GM18907 (cell line): ENCODE results near the gene PCNX2.
A peak's percentile ranks its signal among the peaks of the same experiment; 100 is the strongest.
"Not testable (repeated sequence)": the region's sequence is repeated elsewhere in the genome, so short reads cannot be mapped to it uniquely, and the experiment has no call there.

Experiments used
- ATAC-seq: cut with Tn5 transposase; IDR thresholded peaks from one replicate; pipeline ENCODE4 v1.9.1; 2021; ENCODE audit warnings: mild to moderate bottlenecking, moderate library complexity; ENCODE audit not compliant: unreplicated experiment

Gene PCNX2

GRCh38 chr1:233025567-233025966 is 270.0 kb downstream of the PCNX2 start:
- ATAC-seq = no peak

DNA sequence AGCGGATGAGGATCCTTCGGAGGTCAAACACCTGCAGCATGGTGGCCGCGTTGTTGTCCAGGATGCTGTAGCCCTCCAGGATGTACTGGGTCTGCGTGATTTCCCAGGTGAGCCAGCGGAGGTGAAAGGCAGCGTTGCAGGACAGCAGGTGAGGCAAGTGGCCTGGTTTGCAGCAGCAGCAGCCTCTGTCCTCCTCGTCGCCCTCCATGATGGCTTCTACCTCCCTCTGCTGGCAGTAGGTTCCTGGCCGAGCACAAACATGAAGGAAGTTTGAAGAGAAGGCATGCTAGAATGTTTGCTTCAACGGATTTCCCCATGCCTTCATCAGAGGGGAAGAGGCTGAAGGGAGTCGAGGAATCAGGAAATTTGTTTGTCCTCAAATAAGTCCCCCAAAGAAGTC is 270.4 kb downstream of the PCNX2 start:
- ATAC-seq = no peak

DNA sequence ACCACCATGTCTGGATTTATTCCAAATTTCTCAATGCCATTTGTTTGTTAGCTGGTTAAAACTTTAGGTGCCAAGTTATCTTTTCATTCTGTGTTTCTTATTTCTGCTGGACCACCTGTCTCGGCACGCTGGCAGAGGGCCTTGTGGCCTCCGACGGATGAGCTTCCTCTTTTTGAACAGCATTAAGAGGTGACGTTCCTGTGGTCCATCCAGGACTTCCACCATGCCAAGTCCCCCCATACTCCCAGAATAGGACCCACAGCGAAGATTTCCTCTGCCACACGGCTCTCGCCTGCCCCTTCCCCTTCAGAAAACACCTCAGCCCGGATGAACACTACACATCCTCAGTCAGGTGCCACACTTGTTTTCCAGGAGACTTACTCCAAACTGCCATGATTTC is 271.3 kb downstream of the PCNX2 start:
- ATAC-seq = no peak

DNA sequence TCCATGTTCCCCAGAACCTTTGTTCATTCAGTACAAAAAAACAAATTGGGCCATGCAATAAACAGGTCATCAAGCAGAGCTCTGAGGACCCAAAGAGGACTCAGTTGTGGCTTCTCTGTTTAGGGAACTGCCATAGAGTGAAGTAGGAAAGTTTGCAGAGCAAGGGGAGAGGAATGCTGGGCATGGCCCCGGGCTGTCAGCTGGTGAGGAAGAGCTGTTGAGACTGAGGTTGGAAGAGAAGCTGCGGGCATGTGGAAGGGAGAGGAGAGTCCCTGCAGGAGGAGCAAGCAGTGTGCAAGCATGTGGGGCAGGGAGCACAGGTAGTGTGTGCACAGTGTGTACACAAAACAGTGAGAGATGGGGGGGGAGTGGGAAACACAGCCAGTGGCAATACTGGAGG is 273.3 kb downstream of the PCNX2 start:
- ATAC-seq = no peak

DNA sequence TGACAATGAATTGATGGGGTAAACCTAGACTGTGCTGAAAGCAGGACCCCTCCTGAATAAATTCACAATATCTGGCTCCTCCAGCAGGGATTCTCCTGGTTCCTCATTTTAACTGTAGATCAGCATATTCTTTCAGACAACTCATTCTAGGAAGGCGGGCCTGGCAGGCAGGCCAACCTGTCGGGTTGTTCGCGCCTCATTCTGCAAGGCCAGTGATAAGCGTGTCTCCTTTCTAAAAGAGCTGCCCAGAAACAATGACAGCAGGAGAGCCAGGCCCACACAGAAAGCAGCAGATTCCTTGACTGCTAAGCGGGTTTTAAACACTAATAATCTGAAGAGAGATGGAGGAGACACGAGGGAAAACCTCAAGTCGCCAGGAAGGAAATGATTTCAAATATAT is 275.1 kb downstream of the PCNX2 start:
- ATAC-seq = no peak

- no peak for ATAC-seq
Observed at GRCh38 chr1:233019778-233020325, 275.7 kb downstream of the PCNX2 start.

DNA sequence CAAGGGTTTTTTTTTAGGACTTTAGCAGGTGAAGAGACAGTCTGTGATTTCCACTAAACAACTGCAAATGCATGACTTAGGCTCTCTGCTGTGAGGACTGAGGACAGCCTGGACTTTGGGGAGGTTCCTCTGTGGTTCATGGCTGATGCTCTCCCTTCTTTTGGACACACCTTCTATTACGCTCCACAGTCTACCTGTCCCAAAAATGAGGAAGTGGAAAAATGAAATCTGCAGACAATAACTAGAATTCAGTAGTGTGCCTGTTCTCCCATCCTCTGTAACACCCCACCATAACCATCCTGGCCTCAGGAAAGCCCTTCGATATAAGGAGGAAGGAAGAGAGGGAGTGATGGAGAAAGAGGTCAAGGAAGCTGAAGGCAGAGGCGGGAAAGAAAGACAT is 276.4 kb downstream of the PCNX2 start:
- ATAC-seq = no peak

- ATAC-seq = no peak
Observed at GRCh38 chr1:233016798-233017197, 278.7 kb downstream of the PCNX2 start.

- ATAC-seq = peak; percentile 86
Observed at GRCh38 chr1:233015965-233016364, 279.6 kb downstream of the PCNX2 start.

DNA sequence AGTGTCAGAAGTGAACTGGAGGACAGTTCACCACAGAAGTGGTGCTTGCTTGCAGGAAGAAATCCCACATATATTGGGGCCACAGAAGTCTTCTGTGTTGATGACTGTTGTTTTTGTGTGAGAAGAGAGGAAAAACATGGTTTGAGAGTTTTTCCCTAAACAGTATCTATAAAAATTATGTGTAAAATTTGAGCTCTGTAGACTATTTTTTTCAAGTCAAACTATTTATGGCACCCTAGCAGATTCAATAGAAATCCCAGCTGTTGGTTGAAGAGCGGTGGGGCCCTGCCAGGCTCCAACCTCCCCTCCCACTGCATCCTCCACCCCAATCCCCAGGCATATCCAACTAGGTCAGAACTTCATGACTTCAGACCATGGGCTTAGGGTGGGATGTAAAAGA is 283.5 kb downstream of the PCNX2 start:
- no peak for ATAC-seq

DNA sequence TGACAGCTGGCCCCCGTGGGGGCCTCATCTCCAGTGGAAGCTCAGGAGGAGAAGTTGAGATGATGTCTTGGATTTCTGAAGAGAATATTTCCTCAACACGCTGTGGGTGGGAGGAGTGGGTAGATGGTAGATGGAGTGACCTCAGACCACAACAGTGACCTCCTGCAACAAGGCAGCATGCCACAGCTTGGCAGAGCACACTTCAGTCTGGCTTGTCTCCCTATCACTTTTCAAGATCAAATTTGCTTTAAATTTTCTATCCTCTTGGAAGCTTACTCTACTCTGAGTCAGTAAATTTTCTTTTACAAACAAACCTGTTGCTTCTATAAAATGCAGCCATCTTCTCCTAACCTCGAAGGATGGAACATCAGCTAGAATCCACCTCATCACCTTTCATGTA is 285.4 kb downstream of the PCNX2 start:
- ATAC-seq = no peak

GRCh38 chr1:233006541-233006973 is 289.0 kb downstream of the PCNX2 start:
- no peak for ATAC-seq

DNA sequence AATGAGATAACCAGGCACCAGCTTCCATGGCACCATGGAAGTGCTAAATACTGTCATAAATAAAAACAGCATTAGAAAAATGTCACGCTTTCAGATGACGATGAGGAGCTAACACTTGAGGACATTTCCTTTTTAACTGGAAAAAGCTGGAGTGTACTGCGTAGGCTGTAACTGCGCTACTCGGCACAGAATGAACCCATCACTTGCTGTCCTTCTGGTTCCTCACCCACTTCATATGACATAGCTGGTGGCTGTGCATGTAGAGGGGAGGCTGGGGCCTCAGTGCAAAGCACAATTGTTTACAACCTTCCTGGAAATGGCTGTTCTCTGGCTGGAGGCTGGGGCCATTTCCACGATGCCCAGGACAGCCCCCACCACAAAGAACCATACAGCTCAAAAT is 289.4 kb downstream of the PCNX2 start:
- ATAC-seq = no peak

DNA sequence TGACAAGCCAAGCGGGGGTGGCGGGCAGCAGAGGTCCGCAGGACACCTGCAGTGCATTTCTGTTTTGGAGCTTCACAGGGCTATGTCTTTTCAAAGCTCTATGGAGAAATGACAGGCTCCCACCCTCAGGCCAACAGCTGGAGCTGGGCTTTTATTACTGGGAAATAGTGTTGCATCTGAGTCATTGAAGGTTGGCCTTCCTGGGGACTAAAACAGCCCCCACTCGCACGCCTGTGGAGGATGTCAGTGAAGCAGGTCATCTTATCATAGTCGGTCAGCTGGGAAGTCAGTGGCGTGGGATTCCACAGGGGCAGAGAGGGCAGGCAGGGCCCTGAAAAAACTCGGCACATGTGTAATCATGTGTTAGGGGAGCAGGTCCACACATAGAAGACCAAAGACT is 289.8 kb downstream of the PCNX2 start:
- ATAC-seq = no peak

DNA sequence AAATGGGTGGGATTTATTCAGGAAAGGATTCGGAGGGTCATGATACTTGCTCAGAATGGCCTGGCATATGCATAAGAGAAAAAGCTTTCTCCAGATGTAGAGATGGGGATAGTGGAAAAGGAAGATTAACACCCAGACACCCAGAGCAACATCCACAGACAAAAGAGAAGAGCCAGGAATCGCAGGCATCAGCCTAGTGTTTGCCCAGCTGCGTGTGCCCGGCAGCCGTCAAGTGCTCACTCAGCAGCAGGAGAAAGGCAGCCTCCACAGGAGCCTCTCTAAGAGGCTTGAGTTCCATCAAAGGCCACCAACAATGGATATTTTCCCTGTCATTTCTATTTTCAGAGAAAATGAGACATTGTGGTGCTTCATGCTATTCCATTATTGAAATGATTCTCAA is 290.4 kb downstream of the PCNX2 start:
- no peak for ATAC-seq

DNA sequence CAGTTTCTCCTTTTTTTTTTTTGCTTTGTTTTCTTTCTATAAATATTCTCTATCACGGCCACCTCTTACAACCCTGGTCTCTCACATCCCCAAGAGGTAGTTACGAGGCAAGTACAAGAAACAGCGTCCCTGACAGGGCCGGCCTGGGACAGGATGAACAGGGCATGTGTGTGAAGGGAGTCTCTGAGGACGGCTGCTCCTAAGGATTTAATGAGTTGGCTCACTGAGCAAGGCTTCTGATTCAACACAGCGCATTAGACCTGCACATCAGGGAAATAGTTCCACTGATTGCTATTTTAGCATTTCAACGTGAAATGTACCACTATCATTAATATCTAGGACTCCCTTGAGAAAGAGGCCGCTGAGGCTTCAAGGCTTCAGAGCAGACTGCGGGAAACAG is 291.1 kb downstream of the PCNX2 start:
- no peak for ATAC-seq

GRCh38 chr1:233003638-233004037 is 291.9 kb downstream of the PCNX2 start:
- ATAC-seq = not testable (repeated sequence)

- no peak for ATAC-seq
Observed at GRCh38 chr1:232999956-233000625, 295.4 kb downstream of the PCNX2 start.

GRCh38 chr1:232998646-232999045 is 296.9 kb downstream of the PCNX2 start:
- no peak for ATAC-seq

DNA sequence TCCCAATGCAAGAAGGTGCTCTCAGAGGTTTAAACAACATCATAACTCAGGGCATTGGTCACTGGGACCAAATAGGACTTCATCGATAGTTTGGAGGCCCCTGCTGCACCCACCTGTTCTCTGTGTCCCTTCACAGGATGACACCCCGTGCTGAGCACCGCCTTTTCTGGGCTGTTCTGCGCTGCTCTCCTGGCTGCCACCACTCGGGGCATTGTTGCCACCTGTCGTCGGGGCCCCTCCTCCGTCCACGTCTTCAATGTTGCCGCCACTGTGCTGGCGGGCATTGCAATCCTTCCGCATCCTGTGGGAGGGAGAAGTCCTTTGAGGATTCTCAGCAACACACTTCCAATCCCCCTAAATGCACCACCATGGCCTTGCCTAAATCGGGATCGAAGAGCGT is 297.4 kb downstream of the PCNX2 start:
- ATAC-seq = no peak

DNA sequence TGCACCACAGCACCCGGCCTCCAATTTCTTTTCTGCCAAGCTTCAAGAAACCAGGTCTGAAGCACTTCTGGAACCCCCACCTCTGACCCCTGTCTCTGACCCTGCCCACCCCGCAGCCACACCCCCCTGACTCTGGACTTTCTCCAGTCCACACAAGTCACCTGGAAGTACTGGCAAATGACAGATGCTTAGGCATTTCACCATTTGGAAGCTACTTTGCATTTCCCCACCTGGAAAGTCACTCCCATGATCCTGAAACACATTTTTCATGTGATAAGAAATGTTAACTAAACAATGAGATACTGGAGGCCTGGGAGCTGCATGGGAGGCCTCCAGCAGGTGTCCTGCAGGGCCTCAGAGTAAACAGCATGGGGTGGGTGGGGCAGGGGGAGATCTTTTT is 299.4 kb downstream of the PCNX2 start:
- ATAC-seq = no peak

DNA sequence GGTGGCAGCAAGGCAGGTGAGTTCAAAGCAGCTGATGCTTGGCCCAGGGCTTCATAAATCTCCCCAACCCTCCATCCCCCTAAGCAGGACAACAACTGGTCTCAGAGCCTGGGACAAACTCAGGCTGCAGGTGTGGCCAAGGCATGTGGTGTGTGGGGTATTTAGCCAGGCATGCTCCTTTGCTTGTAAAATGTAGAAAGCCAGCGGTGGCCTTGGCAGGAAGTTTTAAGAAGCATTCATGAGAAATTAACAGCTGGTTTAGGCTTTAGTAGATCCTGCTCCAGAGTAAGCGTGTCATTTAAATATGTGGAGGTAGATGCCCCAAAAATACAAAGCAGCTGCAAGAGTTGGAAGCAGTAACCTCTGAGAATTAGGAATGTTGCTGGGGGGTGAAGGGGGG is 300.3 kb downstream of the PCNX2 start:
- ATAC-seq = no peak

GRCh38 chr1:232993555-232993954 is 302.0 kb downstream of the PCNX2 start:
- no peak for ATAC-seq
